Measurements from ENCODE around the gene DCT.

The DCT gene

GRCh38 chr13:94444826-94445225, 34.7 kb downstream of the DCT start:
- DNase-seq: no peak

- no peak for DNase-seq
Observed at GRCh38 chr13:94435604-94436226, 43.8 kb downstream of the DCT start.

DNA sequence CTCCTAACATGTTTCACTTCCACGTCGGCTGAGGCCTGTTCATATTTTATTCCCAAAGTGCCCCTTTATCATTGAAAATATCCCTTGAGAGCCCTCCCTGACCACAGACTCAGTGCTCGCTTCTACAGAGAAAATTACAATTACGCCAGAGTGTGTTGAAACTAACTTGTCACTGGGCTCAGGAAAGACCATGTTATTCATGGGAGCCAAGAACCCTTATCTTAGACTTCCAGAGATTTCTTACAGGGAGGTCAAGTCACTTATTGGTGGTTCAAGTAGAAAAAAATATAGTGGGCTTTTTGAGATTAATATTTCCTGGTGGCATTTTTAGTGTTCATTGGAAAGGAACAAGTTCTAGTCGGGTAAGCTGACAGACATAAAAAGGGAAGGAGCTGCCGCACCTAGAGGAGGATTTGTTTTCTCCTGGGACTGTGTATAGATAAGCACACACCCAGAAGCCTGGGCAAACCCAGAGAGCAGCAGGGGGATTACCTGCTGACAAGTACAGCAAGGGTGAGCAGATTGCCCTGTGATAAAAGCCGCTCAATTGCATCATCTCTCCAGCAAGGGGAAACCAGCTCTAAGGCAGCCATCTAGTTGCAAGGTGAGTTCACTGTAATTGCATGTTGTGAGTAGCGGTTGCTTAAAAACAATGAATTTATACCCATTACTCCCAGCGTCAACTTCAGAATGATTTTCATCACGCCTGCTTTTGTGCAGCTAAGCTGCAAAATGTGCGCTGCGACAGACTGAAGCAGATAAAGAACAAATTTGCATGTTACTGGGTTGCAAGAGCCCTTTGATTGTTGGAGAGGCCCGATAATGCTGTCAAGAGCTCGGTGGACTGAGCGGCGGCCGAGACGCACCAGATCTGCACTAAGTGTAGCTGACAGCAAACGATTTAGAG, 46.2 kb downstream of the DCT start:
- no peak for DNase-seq

DNA sequence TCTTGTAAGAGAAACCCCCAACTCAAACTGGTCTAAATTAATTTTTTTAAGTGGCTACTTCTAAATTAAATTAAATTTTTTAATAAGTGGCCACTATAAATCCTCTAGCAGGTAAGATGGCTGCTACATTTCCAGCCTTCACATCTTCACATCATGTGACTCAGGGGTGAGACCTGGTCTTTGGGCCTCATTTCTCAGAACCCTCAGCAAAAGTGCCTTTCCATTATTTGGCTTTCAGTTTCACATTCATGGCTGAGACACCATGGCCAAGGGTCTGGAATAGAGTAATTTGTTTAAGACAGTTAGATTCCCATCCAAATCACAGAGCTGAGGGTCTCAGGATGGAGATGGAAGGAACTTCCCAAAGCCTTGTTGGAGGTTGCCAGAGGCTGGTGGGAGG, 47.5 kb downstream of the DCT start:
- no peak for DNase-seq

GRCh38 chr13:94431574-94431973, 47.9 kb downstream of the DCT start:
- DNase-seq: no peak

DNA sequence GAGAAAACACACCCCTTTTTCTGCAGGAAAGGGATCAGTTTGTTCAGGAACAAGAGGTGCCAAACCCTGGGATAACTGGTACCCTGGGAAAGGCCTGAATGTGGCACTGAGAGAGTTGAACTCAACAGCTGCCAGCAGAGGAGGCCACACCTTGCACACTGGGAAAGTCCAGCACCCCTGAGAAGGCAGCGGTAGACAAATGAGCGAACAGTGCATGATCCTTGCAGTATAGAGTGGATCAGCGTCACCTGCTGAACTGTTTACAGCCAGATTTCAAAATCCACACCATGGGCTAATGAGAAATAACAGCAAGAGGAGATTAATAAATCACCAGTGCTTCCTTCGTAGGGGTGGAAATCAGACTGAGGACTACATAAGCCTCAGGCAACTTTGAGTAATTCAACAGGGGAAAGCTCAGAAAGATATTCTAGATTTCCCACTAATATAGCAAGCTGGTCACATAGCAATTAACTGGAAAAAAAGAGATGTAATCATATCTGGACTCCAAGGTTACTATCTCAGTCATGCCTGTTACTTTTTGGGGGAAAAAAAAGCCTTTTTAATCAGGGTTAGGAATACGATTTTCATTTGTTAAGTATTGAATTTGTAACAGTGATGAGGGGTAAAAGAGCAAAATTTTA, 52.0 kb downstream of the DCT start:
- no peak for DNase-seq

GRCh38 chr13:94419925-94420305, 59.6 kb downstream of the DCT start:
- no peak for DNase-seq

DNA sequence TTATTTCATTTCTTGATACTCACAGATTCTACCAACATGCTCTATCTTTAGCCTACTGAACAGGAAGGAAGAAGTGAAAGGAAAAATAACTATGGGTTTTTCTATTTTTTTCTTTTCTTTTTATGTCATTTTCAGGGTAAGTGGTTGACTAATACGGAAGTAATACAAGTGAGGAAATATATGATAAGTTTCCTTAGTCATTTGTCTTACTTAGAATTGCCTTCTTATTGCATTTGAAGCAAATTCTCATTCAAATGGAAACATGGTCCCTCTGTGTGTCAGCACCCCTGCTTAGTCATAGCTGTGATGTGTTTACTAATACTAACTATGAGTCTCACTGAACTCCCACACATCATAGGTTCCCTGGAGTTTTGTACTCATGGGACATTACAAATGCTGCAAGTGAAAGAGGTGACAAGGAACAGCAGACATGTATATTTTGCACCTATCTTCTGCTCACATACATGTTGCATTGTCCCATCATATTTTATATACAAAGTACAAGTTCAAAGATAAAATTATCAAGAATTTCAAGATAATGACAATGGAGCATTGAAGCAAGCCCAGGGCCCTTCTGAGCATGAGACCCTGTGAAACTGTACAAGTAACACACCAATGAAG, 60.1 kb downstream of the DCT start:
- DNase-seq: no peak

- no peak for DNase-seq
Observed at GRCh38 chr13:94417294-94417693, 62.2 kb downstream of the DCT start.

- no peak for DNase-seq
Observed at GRCh38 chr13:94416454-94417080, 62.9 kb downstream of the DCT start.

GRCh38 chr13:94415500-94416237, 63.8 kb downstream of the DCT start:
- no peak for DNase-seq

GRCh38 chr13:94414708-94415107, 64.8 kb downstream of the DCT start:
- DNase-seq: no peak

DNA sequence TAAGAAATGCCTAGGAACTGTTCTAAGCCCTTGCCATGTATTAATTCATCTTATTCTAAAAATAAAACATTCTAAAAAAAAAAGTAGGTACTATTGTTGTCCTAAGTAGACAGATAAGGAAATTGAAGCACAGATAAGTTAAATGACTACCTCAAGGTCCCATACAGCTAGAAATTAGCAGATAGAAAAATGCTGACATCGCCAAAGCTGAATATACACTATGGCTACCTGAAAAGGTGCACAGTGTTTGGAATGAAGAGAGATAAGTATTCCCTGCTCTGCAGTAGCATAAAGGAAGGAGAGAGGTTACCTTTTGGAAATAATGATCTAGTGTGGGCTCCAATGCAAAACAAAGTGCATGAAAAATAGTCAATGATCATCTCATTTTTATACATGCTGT, 65.3 kb downstream of the DCT start:
- DNase-seq: no peak

- no peak for DNase-seq
Observed at GRCh38 chr13:94413598-94413944, 65.9 kb downstream of the DCT start.

- DNase-seq: no peak
Observed at GRCh38 chr13:94412870-94413597, 66.4 kb downstream of the DCT start.

DNA sequence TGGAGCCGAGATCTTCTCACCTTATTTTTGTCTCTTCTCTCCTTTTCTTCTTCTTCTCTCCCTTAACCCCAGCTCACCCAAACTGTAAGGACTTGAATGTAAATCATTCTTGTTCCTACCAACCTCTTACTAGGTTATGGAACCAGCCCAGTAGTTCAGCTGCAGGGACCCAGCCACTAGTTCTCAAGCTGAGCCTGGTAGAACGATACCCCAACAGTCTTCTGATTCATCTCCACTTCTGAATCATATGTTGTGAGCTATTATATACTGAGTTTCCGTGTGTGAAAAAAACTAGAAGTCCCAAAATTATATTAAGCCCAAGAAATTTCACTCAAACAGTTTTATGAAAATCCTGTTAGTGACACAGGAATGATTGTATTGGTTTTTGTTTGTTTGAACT, 67.7 kb downstream of the DCT start:
- no peak for DNase-seq

DNA sequence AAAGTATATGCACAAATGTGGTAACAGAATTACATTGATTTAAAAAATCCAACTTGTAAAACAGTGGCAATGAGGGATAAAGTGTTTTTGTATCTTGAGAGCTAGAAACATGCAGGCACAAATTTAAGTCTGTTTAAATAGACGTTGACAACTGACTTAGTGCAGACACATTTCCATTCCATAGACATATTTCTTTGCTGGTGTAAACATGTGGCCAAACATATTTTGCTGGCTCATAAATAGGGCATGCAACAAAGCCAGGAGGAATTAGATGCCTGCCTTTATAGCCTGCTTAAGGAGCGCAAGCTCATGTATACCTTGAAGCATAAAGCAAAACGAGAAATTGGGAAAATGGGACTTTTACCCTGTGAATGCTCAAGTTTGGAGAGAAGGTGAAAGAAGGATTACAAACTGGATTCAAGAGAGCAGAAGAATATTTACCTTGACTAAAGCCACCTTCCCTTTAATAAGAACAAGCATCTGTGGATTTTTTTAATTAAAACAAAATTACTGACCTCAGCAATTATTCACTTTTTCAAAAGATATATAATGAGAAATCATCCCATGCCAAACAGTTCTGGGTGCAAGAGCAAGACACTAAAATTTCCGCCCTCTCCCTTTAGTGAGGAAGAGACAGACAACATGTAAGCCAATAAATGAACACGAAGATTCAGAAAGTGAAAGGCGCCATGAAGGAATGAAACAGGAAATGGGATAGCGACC, 71.0 kb downstream of the DCT start:
- DNase-seq: no peak

- DNase-seq: no peak
Observed at GRCh38 chr13:94400874-94401273, 78.6 kb downstream of the DCT start.

- no peak for DNase-seq
Observed at GRCh38 chr13:94399812-94400211, 79.7 kb downstream of the DCT start.

DNA sequence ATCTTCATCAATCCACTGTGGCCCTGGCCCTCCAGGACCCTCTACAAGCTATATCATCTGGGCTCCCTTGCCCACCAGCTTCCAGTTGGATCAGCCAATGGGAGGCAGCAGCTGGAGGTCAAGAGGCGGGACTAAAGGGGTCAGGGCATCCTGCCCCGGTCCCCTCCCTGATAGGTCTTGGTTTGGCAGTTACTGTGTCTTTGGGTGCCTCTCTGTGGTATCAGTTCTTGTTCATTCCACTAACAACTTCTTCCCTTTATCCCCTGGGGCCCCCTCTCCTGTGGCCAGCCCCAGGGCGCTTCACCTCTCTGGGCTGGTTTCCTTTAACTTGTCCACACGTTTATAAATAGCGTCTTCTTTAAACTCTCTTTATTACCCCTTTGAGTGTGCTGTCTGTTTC, 83.6 kb downstream of the DCT start:
- DNase-seq: no peak

DNA sequence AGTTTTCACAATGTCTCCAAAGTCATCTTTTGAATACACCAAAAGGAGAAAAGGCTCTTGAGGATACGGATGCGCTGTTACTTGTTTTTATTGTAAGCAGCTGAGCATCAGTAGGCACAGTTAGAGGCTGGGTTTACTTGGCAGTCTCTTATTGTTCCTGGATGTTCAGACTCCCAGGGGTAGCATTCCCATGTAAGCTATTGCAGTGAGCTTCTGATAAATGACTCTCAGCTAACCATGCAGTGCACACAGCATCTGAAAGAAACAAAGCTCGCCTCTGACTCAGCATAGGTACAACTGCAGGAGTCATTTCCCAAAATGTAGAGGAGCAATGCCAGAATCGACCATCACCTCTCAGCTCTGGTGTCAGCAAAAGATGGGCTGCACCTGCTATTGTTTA, 84.8 kb downstream of the DCT start:
- no peak for DNase-seq
